ENCODE results near the gene RLBP1. TPM values are rescaled to one million over a fixed set of nuclear protein-coding genes. Genes with fewer than 3 reads are reported as not detected.

RLBP1 gene
- total and polyA plus RNA-seq, 9 donors: not detected

- no peak overlapping the region for H3K27ac ChIP-seq
- no peaks in the 10 kb centered on the region for H3K27me3 ChIP-seq
- no peaks in the 10 kb centered on the region for H3K9me3 ChIP-seq
- intact Hi-C loops (cut with DNase I): loop anchor here in 3 of 4 donors (5.0 to 10.0 kb wide), 3 partner anchors 75 to 275 kb away; no protein-coding TSS in a partner anchor
- no peaks in the 10 kb centered on the region for H3K4me1 ChIP-seq (ENCODE audit: insufficient read depth)
- DNase-seq: no peak
- H3K36me3 ChIP-seq: no peaks in the 10 kb centered on the region
- TF ChIP-seq EP300 (IDR thresholded peaks at IDR 0.05): no peak
- no peak for TF ChIP-seq POLR2A (IDR thresholded peaks at IDR 0.05)
- TF ChIP-seq CTCF (IDR thresholded peaks at IDR 0.05): no peak
- H3K4me3 ChIP-seq: no peak overlapping the region
- 68 to 75% (median 71%) methylated on average over 5 of the region's 5 CpGs for WGBS, 3 donors
These were observed 41.2 kb downstream of the RLBP1 start for GRCh38 chr15:89179966-89180875.

GRCh38 chr15:89178307-89178977, 42.9 kb downstream of the RLBP1 start:
- intact Hi-C loops (cut with DNase I): loop anchor here in 3 of 4 donors (5.0 to 10.0 kb wide), 3 partner anchors 74 to 274 kb away; no protein-coding TSS in a partner anchor
- Histone ChIP-seq H3K9me3 (no peaks in the 10 kb centered on the region), H3K4me3 (no peak overlapping the region), H3K27ac (no peak overlapping the region), H3K36me3 (no peaks in the 10 kb centered on the region), H3K27me3 (no peaks in the 10 kb centered on the region), H3K4me1 (ENCODE audit: insufficient read depth) (no peaks in the 10 kb centered on the region)
- DNase-seq: no peak
- TF ChIP-seq EP300 (IDR thresholded peaks at IDR 0.05) (no peak), POLR2A (IDR thresholded peaks at IDR 0.05) (no peak), CTCF (IDR thresholded peaks at IDR 0.05) (no peak)
- WGBS, 3 donors: 87 to 90% (median 88%) methylated on average over 11 of the region's 11 CpGs

DNA sequence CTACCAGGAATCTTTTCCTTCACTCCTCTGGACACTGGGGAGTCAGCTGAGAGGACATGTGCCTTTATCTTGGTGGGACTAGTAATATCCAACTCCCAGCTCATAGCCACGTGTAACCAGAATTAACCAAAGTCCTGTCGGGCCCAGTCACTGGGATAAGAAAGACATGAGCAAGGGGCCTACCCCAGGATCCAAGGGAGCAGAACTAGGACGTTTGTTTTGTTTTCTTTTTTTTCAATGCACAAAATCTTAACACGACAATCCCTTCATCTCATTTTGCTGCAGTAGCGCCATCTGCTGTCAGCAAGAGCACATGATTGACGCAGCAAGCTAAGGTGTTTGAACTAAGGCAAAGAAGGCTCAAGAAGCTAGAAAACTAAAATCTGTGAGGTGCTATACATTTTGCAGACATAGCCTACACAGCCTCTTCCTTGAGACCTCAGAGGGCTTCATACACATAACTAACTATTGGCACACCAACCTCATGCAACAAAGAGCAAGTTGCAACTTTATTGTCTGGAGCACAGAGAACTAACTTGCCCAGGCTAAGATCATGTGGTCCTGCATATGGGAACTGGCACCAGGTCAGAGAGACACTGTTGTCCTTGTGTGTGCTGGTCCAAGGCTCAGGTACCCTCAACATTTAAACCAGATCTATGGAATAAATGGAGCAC, 43.6 kb downstream of the RLBP1 start:
- TF ChIP-seq POLR2A (IDR thresholded peaks at IDR 0.05) (no peak), CTCF (IDR thresholded peaks at IDR 0.05) (peak; percentile 65 to 80 (median 80)), EP300 (IDR thresholded peaks at IDR 0.05) (no peak)
- Histone ChIP-seq H3K4me3 (no peak overlapping the region), H3K27me3 (no peaks in the 10 kb centered on the region), H3K9me3 (no peaks in the 10 kb centered on the region), H3K27ac (no peak overlapping the region), H3K36me3 (no peaks in the 10 kb centered on the region), H3K4me1 (ENCODE audit: insufficient read depth) (no peaks in the 10 kb centered on the region)
- intact Hi-C loops (cut with DNase I): loop anchor here in 3 of 4 donors (2.0 to 10.0 kb wide), 4 partner anchors 73 to 273 kb away; no protein-coding TSS in a partner anchor
- peak; percentile 50 to 75 (median 71) for DNase-seq
- 4 to 6% (median 5%) methylated on average over 6 of the region's 6 CpGs for WGBS, 3 donors

DNA sequence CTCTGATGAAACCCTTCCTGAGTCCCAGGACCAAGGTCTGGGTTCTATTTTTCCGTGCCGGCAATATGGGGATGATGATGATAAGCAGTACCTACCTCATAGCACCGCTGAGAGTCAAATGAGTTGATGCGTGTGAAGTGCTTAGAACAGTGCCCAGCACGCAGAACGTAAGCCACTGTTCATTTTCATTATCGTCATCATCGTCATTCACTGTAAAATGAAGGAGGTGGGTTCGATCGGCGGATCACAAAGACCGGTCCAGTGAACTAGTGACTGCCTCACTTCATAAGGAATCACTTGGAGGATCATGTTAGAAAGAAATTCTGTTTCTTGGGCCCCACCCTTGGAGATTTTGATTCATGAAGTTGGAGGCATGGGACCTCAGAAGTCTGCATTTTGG, 44.3 kb downstream of the RLBP1 start:
- WGBS, 3 donors: 90 to 96% (median 95%) methylated on average over 12 of the region's 12 CpGs
- H3K36me3 ChIP-seq: no peaks in the 10 kb centered on the region
- H3K9me3 ChIP-seq: no peaks in the 10 kb centered on the region
- no peaks in the 10 kb centered on the region for H3K4me1 ChIP-seq (ENCODE audit: insufficient read depth)
- H3K27me3 ChIP-seq: no peaks in the 10 kb centered on the region
- DNase-seq: no peak
- H3K4me3 ChIP-seq: no peak overlapping the region
- intact Hi-C loops (cut with DNase I): loop anchor here in 3 of 4 donors (2.0 to 10.0 kb wide), 4 partner anchors 72 to 272 kb away; no protein-coding TSS in a partner anchor
- no peak for TF ChIP-seq EP300 (IDR thresholded peaks at IDR 0.05)
- TF ChIP-seq CTCF (IDR thresholded peaks at IDR 0.05): no peak
- no peak for TF ChIP-seq POLR2A (IDR thresholded peaks at IDR 0.05)
- no peak overlapping the region for H3K27ac ChIP-seq

All from ovary (tissue), 9 donors.